ENCODE measurements around the gene NUDT13.
A peak's percentile ranks its signal among the peaks of the same experiment; 100 is the strongest.
"Not testable (repeated sequence)": the region's sequence is repeated elsewhere in the genome, so short reads cannot be mapped to it uniquely, and the experiment has no call there.

NUDT13 gene

GRCh38 chr10:73131913-73132686 lies 21.8 kb downstream of the NUDT13 start:
- no peaks in the 10 kb centered on the region for H3K27me3 ChIP-seq (ENCODE audit: control insufficient read depth, insufficient read depth, low read length)
- H3K9me3 ChIP-seq (ENCODE audit: control insufficient read depth, insufficient read depth, low read length): no peaks in the 10 kb centered on the region
- H3K27ac ChIP-seq (ENCODE audit: low read length): no peak overlapping the region
- DNase-seq (ENCODE audit: low read depth, low spot score): no peak
- no CpG with 5 or more reads among the region's 2 CpGs for WGBS (ENCODE audit: insufficient coverage, insufficient read length)
- peaks cover 4% of the 10 kb centered on the region; the same call in 1 of the 2 replicates for H3K36me3 ChIP-seq (ENCODE audit: control insufficient read depth, insufficient read depth, low read length)
- no peak overlapping the region for H3K4me3 ChIP-seq (ENCODE audit: low read length)
- H3K4me1 ChIP-seq (ENCODE audit: control insufficient read depth, insufficient read depth, low read length): no peaks in the 10 kb centered on the region

GRCh38 chr10:73134727-73135126 lies 24.5 kb downstream of the NUDT13 start:
- H3K36me3 ChIP-seq (ENCODE audit: control insufficient read depth, insufficient read depth, low read length): peaks cover 4% of the 10 kb centered on the region; the same call in 1 of the 2 replicates

GRCh38 chr10:73136627-73137026 lies 26.4 kb downstream of the NUDT13 start:
- no peak overlapping the region for H3K4me3 ChIP-seq (ENCODE audit: low read length)
- DNase-seq (ENCODE audit: low read depth, low spot score): no peak
- no peak overlapping the region for H3K27ac ChIP-seq (ENCODE audit: low read length)
- no peaks in the 10 kb centered on the region for H3K9me3 ChIP-seq (ENCODE audit: control insufficient read depth, insufficient read depth, low read length)
- WGBS (ENCODE audit: insufficient coverage, insufficient read length): no CpG with 5 or more reads among the region's 2 CpGs
- no peaks in the 10 kb centered on the region for H3K27me3 ChIP-seq (ENCODE audit: control insufficient read depth, insufficient read depth, low read length)
- H3K4me1 ChIP-seq (ENCODE audit: control insufficient read depth, insufficient read depth, low read length): no peaks in the 10 kb centered on the region
- peaks cover 4% of the 10 kb centered on the region; the same call in 1 of the 2 replicates for H3K36me3 ChIP-seq (ENCODE audit: control insufficient read depth, insufficient read depth, low read length)

More at GRCh38 chr10:73134727-73135126, 24.5 kb downstream of the NUDT13 start:
- no CpG with 5 or more reads among the region's 3 CpGs for WGBS (ENCODE audit: insufficient coverage, insufficient read length)
- Histone ChIP-seq H3K27me3 (ENCODE audit: control insufficient read depth, insufficient read depth, low read length) (no peaks in the 10 kb centered on the region), H3K9me3 (ENCODE audit: control insufficient read depth, insufficient read depth, low read length) (no peaks in the 10 kb centered on the region), H3K27ac (ENCODE audit: low read length) (no peak overlapping the region), H3K4me3 (ENCODE audit: low read length) (no peak overlapping the region), H3K4me1 (ENCODE audit: control insufficient read depth, insufficient read depth, low read length) (no peaks in the 10 kb centered on the region)
- no peak for DNase-seq (ENCODE audit: low read depth, low spot score)

- Histone ChIP-seq H3K36me3 (ENCODE audit: control insufficient read depth, insufficient read depth, low read length) (peaks cover 3% of the 10 kb centered on the region; the same call in 1 of the 2 replicates), H3K4me1 (ENCODE audit: control insufficient read depth, insufficient read depth, low read length) (no peaks in the 10 kb centered on the region), H3K27me3 (ENCODE audit: control insufficient read depth, insufficient read depth, low read length) (no peaks in the 10 kb centered on the region), H3K4me3 (ENCODE audit: low read length) (no peak overlapping the region), H3K9me3 (ENCODE audit: control insufficient read depth, insufficient read depth, low read length) (no peaks in the 10 kb centered on the region), H3K27ac (ENCODE audit: low read length) (no peak overlapping the region)
- no CpG with 5 or more reads among the region's 2 CpGs for WGBS (ENCODE audit: insufficient coverage, insufficient read length)
- no peak for DNase-seq (ENCODE audit: low read depth, low spot score)
These were observed 29.0 kb downstream of the NUDT13 start for GRCh38 chr10:73139251-73139650.

GRCh38 chr10:73141603-73142002 lies 31.3 kb downstream of the NUDT13 start:
- Histone ChIP-seq H3K9me3 (ENCODE audit: control insufficient read depth, insufficient read depth, low read length) (no peaks in the 10 kb centered on the region), H3K36me3 (ENCODE audit: control insufficient read depth, insufficient read depth, low read length) (no peaks in the 10 kb centered on the region; the same call in 1 of the 2 replicates), H3K27me3 (ENCODE audit: control insufficient read depth, insufficient read depth, low read length) (no peaks in the 10 kb centered on the region), H3K4me1 (ENCODE audit: control insufficient read depth, insufficient read depth, low read length) (no peaks in the 10 kb centered on the region), H3K27ac (ENCODE audit: low read length) (no peak overlapping the region), H3K4me3 (ENCODE audit: low read length) (no peak overlapping the region)
- no CpG with 5 or more reads among the region's 3 CpGs for WGBS (ENCODE audit: insufficient coverage, insufficient read length)
- no peak for DNase-seq (ENCODE audit: low read depth, low spot score)

GRCh38 chr10:73150633-73151413 lies 40.6 kb downstream of the NUDT13 start:
- not testable (repeated sequence) for DNase-seq (ENCODE audit: low read depth, low spot score); H3K27me3 ChIP-seq (ENCODE audit: control insufficient read depth, insufficient read depth, low read length); H3K4me3 ChIP-seq (ENCODE audit: low read length); H3K36me3 ChIP-seq (ENCODE audit: control insufficient read depth, insufficient read depth, low read length); H3K9me3 ChIP-seq (ENCODE audit: control insufficient read depth, insufficient read depth, low read length); H3K27ac ChIP-seq (ENCODE audit: low read length); H3K4me1 ChIP-seq (ENCODE audit: control insufficient read depth, insufficient read depth, low read length)
- no CpG with 5 or more reads among the region's 8 CpGs for whole genome bisulfite sequencing (ENCODE audit: insufficient coverage, insufficient read length)

GRCh38 chr10:73152009-73152408 lies 41.8 kb downstream of the NUDT13 start:
- Histone ChIP-seq H3K4me3 (ENCODE audit: low read length) (no peak overlapping the region), H3K27ac (ENCODE audit: low read length) (no peak overlapping the region), H3K9me3 (ENCODE audit: control insufficient read depth, insufficient read depth, low read length) (no peaks in the 10 kb centered on the region), H3K36me3 (ENCODE audit: control insufficient read depth, insufficient read depth, low read length) (peaks cover 6% of the 10 kb centered on the region; the same call in 1 of the 2 replicates), H3K4me1 (ENCODE audit: control insufficient read depth, insufficient read depth, low read length) (no peaks in the 10 kb centered on the region), H3K27me3 (ENCODE audit: control insufficient read depth, insufficient read depth, low read length) (no peaks in the 10 kb centered on the region)
- DNase-seq (ENCODE audit: low read depth, low spot score): no peak
- WGBS (ENCODE audit: insufficient coverage, insufficient read length): no CpG with 5 or more reads among the region's 3 CpGs

- Histone ChIP-seq H3K9me3 (ENCODE audit: control insufficient read depth, insufficient read depth, low read length) (no peaks in the 10 kb centered on the region), H3K4me1 (ENCODE audit: control insufficient read depth, insufficient read depth, low read length) (no peaks in the 10 kb centered on the region), H3K27ac (ENCODE audit: low read length) (no peak overlapping the region), H3K4me3 (ENCODE audit: low read length) (no peak overlapping the region), H3K36me3 (ENCODE audit: control insufficient read depth, insufficient read depth, low read length) (peaks cover 5% of the 10 kb centered on the region; the same call in 1 of the 2 replicates), H3K27me3 (ENCODE audit: control insufficient read depth, insufficient read depth, low read length) (no peaks in the 10 kb centered on the region)
- DNase-seq (ENCODE audit: low read depth, low spot score): no peak
- no CpG with 5 or more reads among the region's 3 CpGs for WGBS (ENCODE audit: insufficient coverage, insufficient read length)
These were observed 45.8 kb downstream of the NUDT13 start for GRCh38 chr10:73156054-73156453.

- no peaks in the 10 kb centered on the region for H3K9me3 ChIP-seq (ENCODE audit: control insufficient read depth, insufficient read depth, low read length)
- peak; percentile 9 for DNase-seq (ENCODE audit: low read depth, low spot score)
- H3K27ac ChIP-seq (ENCODE audit: low read length): no peak overlapping the region
- H3K4me1 ChIP-seq (ENCODE audit: control insufficient read depth, insufficient read depth, low read length): no peaks in the 10 kb centered on the region
- no CpG with 5 or more reads among the region's 5 CpGs for WGBS (ENCODE audit: insufficient coverage, insufficient read length)
- H3K36me3 ChIP-seq (ENCODE audit: control insufficient read depth, insufficient read depth, low read length): peaks cover 8% of the 10 kb centered on the region; the same call in 1 of the 2 replicates
- no peak overlapping the region for H3K4me3 ChIP-seq (ENCODE audit: low read length)
- H3K27me3 ChIP-seq (ENCODE audit: control insufficient read depth, insufficient read depth, low read length): no peaks in the 10 kb centered on the region
These were observed 48.9 kb downstream of the NUDT13 start for GRCh38 chr10:73159038-73159648.

GRCh38 chr10:73161079-73161478 lies 50.8 kb downstream of the NUDT13 start:
- DNase-seq (ENCODE audit: low read depth, low spot score): no peak
- no peaks in the 10 kb centered on the region for H3K4me1 ChIP-seq (ENCODE audit: control insufficient read depth, insufficient read depth, low read length)
- no peak overlapping the region for H3K27ac ChIP-seq (ENCODE audit: low read length)
- WGBS (ENCODE audit: insufficient coverage, insufficient read length): no CpG with 5 or more reads among the region's 1 CpG
- no peaks in the 10 kb centered on the region for H3K9me3 ChIP-seq (ENCODE audit: control insufficient read depth, insufficient read depth, low read length)
- peaks cover 8% of the 10 kb centered on the region; the same call in 1 of the 2 replicates for H3K36me3 ChIP-seq (ENCODE audit: control insufficient read depth, insufficient read depth, low read length)
- H3K27me3 ChIP-seq (ENCODE audit: control insufficient read depth, insufficient read depth, low read length): no peaks in the 10 kb centered on the region
- no peak overlapping the region for H3K4me3 ChIP-seq (ENCODE audit: low read length)
